Mesenchymal stem cell (in vitro differentiated cells and primary cell): Measurements from ENCODE around the gene FBXW2.

ENCODE experiments used
- DNase-seq: peaks from one replicate; pipeline ENCODE4 v3.0.0-alpha.2; 2013
- H2AFZ ChIP-seq: one replicate; pipeline ENCODE4 v1.6.1; 2013; ENCODE audit warnings: low read depth, mild to moderate bottlenecking, control low read depth, inconsistent platforms, low read length, moderate library complexity
- H2AK5ac ChIP-seq: 2 replicates; pipeline ENCODE4 v1.6.1; 2013; ENCODE audit warnings: low read length, moderate library complexity, mild to moderate bottlenecking, inconsistent platforms; ENCODE audit not compliant: severe bottlenecking
- H2BK120ac ChIP-seq: one replicate; pipeline ENCODE4 v1.6.1; 2013; ENCODE audit warnings: low read depth, mild to moderate bottlenecking, inconsistent platforms, low read length, moderate library complexity
- H2BK12ac ChIP-seq, 2 experiments: one replicate each; pipeline ENCODE4 v1.6.1; 2013; ENCODE audit warnings: inconsistent platforms in 2 of 2, low read length in 2 of 2, mild to moderate bottlenecking in 2 of 2, moderate library complexity in 2 of 2, control low read depth in 1 of 2
- H2BK15ac ChIP-seq: one replicate; pipeline ENCODE4 v1.6.1; 2013; ENCODE audit warnings: mild to moderate bottlenecking, low read depth, inconsistent platforms; ENCODE audit not compliant: poor library complexity, severe bottlenecking
- H2BK5ac ChIP-seq: 2 replicates; pipeline ENCODE4 v1.6.1; 2013; ENCODE audit warnings: low read depth, mild to moderate bottlenecking, low read length, control low read depth, inconsistent platforms; ENCODE audit not compliant: poor library complexity, severe bottlenecking
- H3K14ac ChIP-seq, 2 experiments: one replicate each; pipeline ENCODE4 v1.6.1; 2013; ENCODE audit warnings: inconsistent platforms in 2 of 2, low read length in 2 of 2, control low read depth in 1 of 2, mild to moderate bottlenecking in 1 of 2, moderate library complexity in 1 of 2
- H3K18ac ChIP-seq, 2 experiments: one replicate each; pipeline ENCODE4 v1.6.1; 2013; ENCODE audit warnings: inconsistent platforms in 2 of 2, low read length in 2 of 2, control low read depth in 1 of 2, low read depth in 1 of 2, mild to moderate bottlenecking in 1 of 2
- H3K23ac ChIP-seq, 2 experiments: one replicate each; pipeline ENCODE4 v1.6.1; 2013; ENCODE audit warnings: inconsistent platforms in 2 of 2, low read length in 2 of 2, mild to moderate bottlenecking in 2 of 2, moderate library complexity in 2 of 2, control low read depth in 1 of 2
- H3K27ac ChIP-seq: 2 replicates; pipeline ENCODE4 v1.5.1; 2013; ENCODE audit warnings: mild to moderate bottlenecking, moderate library complexity, low read length, control low read depth, inconsistent platforms; ENCODE audit not compliant: poor library complexity, severe bottlenecking
- H3K27me3 ChIP-seq, 2 experiments: 2 replicates each; pipeline versions ENCODE4 v1.6.1 to v1.7.0; 2013; ENCODE audit warnings: low read length in 2 of 2, mild to moderate bottlenecking in 2 of 2, moderate library complexity in 2 of 2, control low read depth in 1 of 2, inconsistent platforms in 1 of 2; ENCODE audit not compliant: control insufficient read depth in 1 of 2, insufficient read depth in 1 of 2
- H3K36me3 ChIP-seq, 2 experiments: 2 replicates each; pipeline versions ENCODE4 v1.6.1 to v1.7.0; 2013; ENCODE audit warnings: low read length in 2 of 2, control low read depth in 1 of 2, inconsistent platforms in 1 of 2, low read depth in 1 of 2, mild to moderate bottlenecking in 1 of 2; ENCODE audit not compliant: insufficient read depth in 2 of 2, control insufficient read depth in 1 of 2
- H3K4ac ChIP-seq, 2 experiments: one replicate each; pipeline ENCODE4 v1.6.1; 2013; ENCODE audit warnings: inconsistent platforms in 2 of 2, low read length in 2 of 2, mild to moderate bottlenecking in 2 of 2, moderate library complexity in 2 of 2, control low read depth in 1 of 2, low read depth in 1 of 2
- H3K4me1 ChIP-seq: 2 replicates; pipeline ENCODE4 v1.6.1; 2013; ENCODE audit warnings: low read depth, low read length, control low read depth; ENCODE audit not compliant: control insufficient read depth, insufficient read depth
- H3K4me2 ChIP-seq: 2 replicates; pipeline ENCODE4 v1.6.1; 2013; ENCODE audit warnings: low read length, mild to moderate bottlenecking, inconsistent platforms; ENCODE audit not compliant: poor library complexity, severe bottlenecking
- H3K4me3 ChIP-seq, 2 experiments: 2 replicates each; pipeline versions ENCODE4 v1.5.1 to v1.7.0; 2013; ENCODE audit warnings: low read length in 2 of 2, mild to moderate bottlenecking in 2 of 2, control low read depth in 1 of 2, low read depth in 1 of 2; ENCODE audit not compliant: insufficient read depth in 1 of 2
- H3K79me1 ChIP-seq: replicated peaks from 2 replicates; pipeline ENCODE4 v1.6.1; 2013; ENCODE audit warnings: mild to moderate bottlenecking, control low read depth, low read length, inconsistent platforms; ENCODE audit not compliant: poor library complexity, severe bottlenecking
- H3K9ac ChIP-seq: 2 replicates; pipeline ENCODE4 v1.7.0; 2013; ENCODE audit warnings: mild to moderate bottlenecking, low read length, moderate library complexity
- H3K9me3 ChIP-seq: 2 replicates; pipeline ENCODE4 v1.7.0; 2013; ENCODE audit warnings: mild to moderate bottlenecking, low read length; ENCODE audit not compliant: control insufficient read depth
- H4K8ac ChIP-seq: one replicate; pipeline ENCODE4 v1.6.1; 2013; ENCODE audit warnings: inconsistent platforms, mild to moderate bottlenecking, low read length, moderate library complexity
- H4K91ac ChIP-seq: one replicate; pipeline ENCODE4 v1.6.1; 2013; ENCODE audit warnings: mild to moderate bottlenecking, low read length, inconsistent platforms
- WGBS: methylation state at CpG from one replicate; pipeline ENCODE4 v1.1.7; 2013; ENCODE audit warnings: mixed read lengths; 5-methylcytosine and 5-hydroxymethylcytosine counted together

FBXW2 gene

DNA sequence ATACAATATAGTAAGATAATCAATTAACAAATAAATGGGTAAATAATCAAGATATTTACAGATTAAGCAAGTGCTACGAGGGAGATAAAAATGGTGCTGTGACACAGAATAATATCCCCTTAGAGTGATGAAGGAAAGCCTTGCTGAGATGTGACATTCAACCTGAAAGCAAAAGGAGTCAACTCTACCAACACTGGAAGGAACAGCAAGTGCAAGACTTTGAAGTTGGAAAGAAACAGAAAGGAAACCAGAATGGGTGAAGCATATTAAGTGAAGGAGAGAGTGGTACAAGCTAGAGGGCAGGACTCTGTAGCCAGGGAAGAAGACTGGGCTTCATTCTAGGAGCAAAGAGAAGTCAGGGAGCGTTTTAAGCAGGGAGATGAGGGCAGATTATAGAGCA lies 66.7 kb downstream of the FBXW2 start:
- 70% methylated on average over 2 of the region's 2 CpGs for WGBS

DNA sequence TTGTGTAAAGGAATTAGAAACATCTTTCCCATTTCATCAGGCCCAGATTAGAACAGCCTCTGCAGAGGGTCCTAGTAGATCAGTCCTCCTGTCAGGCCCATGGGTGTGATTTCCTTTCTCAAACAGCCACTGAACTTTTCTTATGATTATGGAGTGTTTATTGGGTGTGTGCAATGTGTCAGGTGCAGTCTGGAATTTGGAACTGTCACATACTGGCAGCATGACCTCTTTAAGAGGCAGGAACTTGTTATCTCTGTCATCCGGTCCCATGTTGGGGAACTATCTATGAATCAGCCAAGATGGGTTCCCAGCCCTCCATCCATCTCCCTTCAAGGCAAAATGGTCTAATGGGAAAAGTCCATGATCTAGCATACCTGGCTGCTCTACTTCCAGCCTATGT lies 67.3 kb downstream of the FBXW2 start:
- H2BK120ac ChIP-seq: no peak overlapping the region
- peaks cover 5% of the 10 kb centered on the region for H3K4me1 ChIP-seq
- H3K9me3 ChIP-seq: no peaks in the 10 kb centered on the region
- no peak overlapping the region for H3K9ac ChIP-seq
- H2BK5ac ChIP-seq: no peak overlapping the region
- no peak overlapping the region for H4K8ac ChIP-seq
- H3K27me3 ChIP-seq: no peaks in the 10 kb centered on the region
- no peak overlapping the region for H2AFZ ChIP-seq
- no peak overlapping the region for H3K4me3 ChIP-seq
- no peak overlapping the region for H3K14ac ChIP-seq
- H3K4ac ChIP-seq: no peak overlapping the region
- no peak overlapping the region for H3K23ac ChIP-seq
- H3K4me2 ChIP-seq: no peak overlapping the region
- no peaks in the 10 kb centered on the region for H3K36me3 ChIP-seq
- H2BK15ac ChIP-seq: no peak overlapping the region
- no peak overlapping the region for H3K27ac ChIP-seq
- no peak overlapping the region for H2BK12ac ChIP-seq
- no peaks in the 10 kb centered on the region for H3K79me1 ChIP-seq
- DNase-seq: no peak
- no peak overlapping the region for H3K18ac ChIP-seq
- H4K91ac ChIP-seq: no peak overlapping the region
- H2AK5ac ChIP-seq: no peak overlapping the region
- WGBS: 78% methylated on average over 1 of the region's 1 CpG

More for the DNA sequence above, 66.7 kb downstream of the FBXW2 start:
- Histone ChIP-seq H3K27me3 (no peaks in the 10 kb centered on the region), H3K9me3 (no peaks in the 10 kb centered on the region), H3K4me2 (no peak overlapping the region), H3K27ac (no peak overlapping the region), H3K4me1 (peaks cover 9% of the 10 kb centered on the region), H3K14ac (no peak overlapping the region), H2BK120ac (no peak overlapping the region), H3K4me3 (no peak overlapping the region), H3K9ac (no peak overlapping the region), H3K18ac (no peak overlapping the region), H2BK15ac (no peak overlapping the region), H3K23ac (no peak overlapping the region), H4K8ac (peak overlapping the region; percentile 27), H2BK5ac (no peak overlapping the region), H3K36me3 (no peaks in the 10 kb centered on the region), H4K91ac (no peak overlapping the region), H3K79me1 (no peaks in the 10 kb centered on the region), H2AFZ (no peak overlapping the region), H2AK5ac (peak overlapping the region; percentile 10), H3K4ac (no peak overlapping the region), H2BK12ac (no peak overlapping the region)
- DNase-seq: no peak

DNA sequence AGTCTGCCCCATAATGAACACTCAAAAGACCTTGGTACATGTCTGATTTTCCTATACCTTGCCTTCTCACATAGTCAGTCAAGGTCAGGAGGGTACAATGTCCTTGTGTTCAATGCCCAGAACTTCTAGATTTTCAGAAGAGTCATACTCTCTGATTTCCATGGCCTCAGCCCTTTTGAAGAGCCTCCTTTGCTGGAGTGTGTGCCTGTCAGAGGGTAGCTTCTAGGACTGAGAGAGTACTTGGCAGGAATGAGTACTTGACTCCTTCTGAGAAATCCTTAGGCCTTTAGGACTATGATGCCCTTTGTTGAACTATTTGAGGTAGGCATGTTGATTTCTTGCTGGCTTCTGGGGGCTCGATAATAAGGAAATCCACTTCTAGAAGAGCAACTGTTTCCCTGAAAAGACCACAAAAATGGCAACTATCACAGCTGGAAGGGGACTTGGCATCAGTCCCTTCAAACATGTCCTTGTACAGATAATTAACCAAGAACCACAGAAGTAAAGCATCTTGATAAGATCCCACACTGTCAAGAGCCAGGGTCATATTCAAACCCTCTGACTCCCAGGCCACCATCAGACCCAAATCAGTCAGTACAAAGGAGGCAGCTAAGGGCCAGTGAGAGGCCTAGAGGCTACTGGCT lies 68.3 kb downstream of the FBXW2 start:
- Histone ChIP-seq H2AK5ac (no peak overlapping the region), H3K9ac (no peak overlapping the region), H3K27ac (no peak overlapping the region), H4K91ac (no peak overlapping the region), H3K36me3 (no peaks in the 10 kb centered on the region), H3K4ac (no peak overlapping the region), H4K8ac (no peak overlapping the region), H2BK12ac (no peak overlapping the region), H3K4me3 (no peak overlapping the region), H3K9me3 (no peaks in the 10 kb centered on the region), H2BK5ac (no peak overlapping the region), H3K79me1 (no peaks in the 10 kb centered on the region), H2AFZ (no peak overlapping the region), H2BK15ac (no peak overlapping the region), H3K18ac (no peak overlapping the region), H2BK120ac (no peak overlapping the region), H3K4me2 (no peak overlapping the region), H3K4me1 (peaks cover 2% of the 10 kb centered on the region), H3K23ac (no peak overlapping the region), H3K27me3 (no peaks in the 10 kb centered on the region), H3K14ac (no peak overlapping the region)
- WGBS: 69% methylated on average over 1 of the region's 1 CpG
- DNase-seq: no peak

DNA sequence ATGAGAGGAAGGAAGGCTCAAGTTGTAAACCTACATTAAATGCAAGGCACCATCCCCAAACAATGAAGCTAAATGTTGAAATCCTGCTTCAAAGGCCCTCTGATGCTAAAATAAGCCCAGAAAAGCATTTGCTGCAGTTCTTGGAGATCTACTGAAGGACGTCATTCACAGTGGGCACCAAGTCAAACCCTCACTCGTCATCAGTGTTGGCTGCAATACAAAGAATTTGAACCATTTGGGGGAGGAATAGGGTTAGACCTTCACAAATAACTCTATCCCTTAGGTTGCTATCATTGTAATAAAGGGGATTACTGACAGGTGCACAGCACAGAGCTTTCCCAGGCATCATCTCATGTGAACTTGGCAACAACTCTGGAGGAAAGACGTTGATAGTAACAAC lies 69.7 kb downstream of the FBXW2 start:
- H2AK5ac ChIP-seq: no peak overlapping the region
- no peaks in the 10 kb centered on the region for H3K36me3 ChIP-seq
- no peak overlapping the region for H3K27ac ChIP-seq
- H3K23ac ChIP-seq: no peak overlapping the region
- no peak for DNase-seq
- no peak overlapping the region for H2BK120ac ChIP-seq
- H3K9me3 ChIP-seq: no peaks in the 10 kb centered on the region
- H3K4me1 ChIP-seq: no peaks in the 10 kb centered on the region
- no peak overlapping the region for H3K18ac ChIP-seq
- no peaks in the 10 kb centered on the region for H3K27me3 ChIP-seq
- no peak overlapping the region for H4K91ac ChIP-seq
- H3K4ac ChIP-seq: no peak overlapping the region
- no peak overlapping the region for H3K14ac ChIP-seq
- H3K79me1 ChIP-seq: no peaks in the 10 kb centered on the region
- no peak overlapping the region for H2BK12ac ChIP-seq
- WGBS: 100% methylated on average over 2 of the region's 3 CpGs
- H2BK5ac ChIP-seq: no peak overlapping the region
- no peak overlapping the region for H3K4me2 ChIP-seq
- H2BK15ac ChIP-seq: no peak overlapping the region
- H2AFZ ChIP-seq: no peak overlapping the region
- H3K4me3 ChIP-seq: no peak overlapping the region
- H3K9ac ChIP-seq: peak overlapping the region; percentile 48
- no peak overlapping the region for H4K8ac ChIP-seq
